GM20431 (cell line): ENCODE data around the gene KLHL4.
"Not testable (repeated sequence)": the region's sequence is repeated elsewhere in the genome, so short reads cannot be mapped to it uniquely, and the experiment has no call there.

Experiments
- in situ Hi-C: fragments of 300-500 bp; cut with MseI, MboI; formaldehyde crosslinking; loops from one replicate; pipeline ENCODE4 v1.15.0; 2020; ENCODE audit warnings: low sequenced_read_pairs; ENCODE audit not compliant: unreplicated experiment

KLHL4 gene

GRCh38 chrX:87517571-87518141, at the start of gene KLHL4:
KLHL4 (plus strand) TSS chrX:87517802; CDS start chrX:87517894, 92 bp downstream.
- in situ Hi-C loops = no loop called here

GRCh38 chrX:87468941-87469340, 48.7 kb upstream of the KLHL4 start:
- in situ Hi-C loops = no loop called here

DNA sequence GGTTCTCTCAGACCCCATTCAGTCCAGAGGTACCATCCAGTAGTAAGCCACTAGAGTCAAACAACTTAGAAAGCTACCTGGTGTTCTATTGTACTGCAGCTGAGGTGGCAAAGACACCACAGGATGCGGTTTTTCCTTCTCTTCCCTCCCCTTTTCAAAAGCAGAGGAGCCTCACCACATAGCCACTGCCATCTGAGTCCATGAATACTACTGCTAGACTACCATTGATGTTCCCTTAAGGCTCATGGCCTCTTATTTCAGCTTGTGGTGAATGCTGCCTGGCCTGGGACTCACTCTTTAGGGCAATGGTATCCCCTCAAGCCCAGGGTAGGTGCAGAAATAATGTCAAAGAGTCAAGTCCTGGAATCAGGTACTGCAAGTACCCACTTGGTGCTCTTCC, 41.8 kb upstream of the KLHL4 start:
- in situ Hi-C loops = no loop called here

DNA sequence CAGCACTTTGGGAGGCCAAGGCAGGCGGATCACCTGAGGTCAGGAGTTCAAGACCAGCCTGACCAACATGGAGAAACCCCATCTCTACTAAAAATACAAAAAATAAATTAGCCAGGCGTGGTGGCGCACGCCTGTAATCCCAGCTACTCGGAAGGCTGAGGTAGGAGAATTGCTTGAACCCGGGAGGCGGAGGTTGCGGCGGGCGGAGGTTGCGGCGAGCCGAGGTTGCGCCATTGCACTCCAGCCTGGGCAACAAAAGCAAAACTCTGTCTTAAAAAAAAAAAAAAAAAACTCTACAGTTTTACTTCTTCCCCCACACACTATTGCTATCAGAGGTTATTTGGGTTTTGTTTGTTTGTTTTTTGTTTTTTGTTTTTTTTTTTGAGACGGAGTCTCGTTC, 38.9 kb upstream of the KLHL4 start:
- in situ Hi-C loops = not testable (repeated sequence)

GRCh38 chrX:87489071-87489470, 28.5 kb upstream of the KLHL4 start:
- in situ Hi-C loops = no loop called here

DNA sequence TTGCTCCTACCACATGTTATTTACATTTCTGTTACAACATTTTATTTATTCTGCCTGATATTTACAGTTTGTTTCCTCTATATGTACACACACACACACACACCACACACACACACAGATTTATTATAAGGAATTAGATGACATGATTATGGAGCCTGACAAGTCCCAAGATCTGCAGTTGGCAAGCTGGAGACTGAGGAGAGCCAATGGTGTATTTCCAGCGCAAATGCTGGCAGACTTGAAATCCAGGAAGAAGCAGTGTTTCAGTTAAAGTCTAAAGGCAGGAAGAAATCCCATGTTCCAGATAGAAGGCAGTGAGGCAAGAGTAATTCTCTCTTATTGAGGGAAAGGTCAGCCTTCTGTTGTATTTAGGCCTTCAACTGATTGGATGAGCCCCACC, 1.8 kb upstream of the KLHL4 start:
- in situ Hi-C loops = no loop called here

- in situ Hi-C loops = no loop called here
Observed at GRCh38 chrX:87516717-87517121, 883 bp upstream of the KLHL4 start.

- in situ Hi-C loops = no loop called here
Observed at GRCh38 chrX:87518504-87518903, 902 bp downstream of the KLHL4 start.

- in situ Hi-C loops = no loop called here
Observed at GRCh38 chrX:87525771-87526229, 8.2 kb downstream of the KLHL4 start.

- in situ Hi-C loops = no loop called here
Observed at GRCh38 chrX:87526281-87526680, 8.7 kb downstream of the KLHL4 start.

- in situ Hi-C loops = no loop called here
Observed at GRCh38 chrX:87528487-87528886, 10.9 kb downstream of the KLHL4 start.

- in situ Hi-C loops = no loop called here
Observed at GRCh38 chrX:87571964-87572363, 54.4 kb downstream of the KLHL4 start.

DNA sequence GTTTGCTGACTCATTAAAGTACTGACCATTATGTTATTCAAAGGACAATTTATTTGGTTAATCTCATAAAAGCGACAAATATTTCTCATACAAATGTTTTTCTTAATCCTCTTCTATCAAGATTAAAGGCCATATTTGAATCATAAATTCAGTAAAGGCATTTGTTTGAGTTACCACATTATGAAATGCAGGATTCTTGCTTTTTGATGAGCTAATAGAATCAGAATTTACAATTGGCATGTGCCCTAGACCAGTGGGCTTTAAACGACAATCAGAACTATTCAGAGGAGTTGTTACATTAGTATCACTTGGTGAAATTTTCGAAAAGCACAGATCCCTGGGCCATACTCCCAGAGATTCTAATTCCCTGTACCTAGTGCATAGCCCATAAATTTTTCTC, 55.3 kb downstream of the KLHL4 start:
- in situ Hi-C loops = no loop called here

GRCh38 chrX:87578978-87579377, 61.4 kb downstream of the KLHL4 start:
- in situ Hi-C loops = no loop called here

- in situ Hi-C loops = no loop called here
Observed at GRCh38 chrX:87580862-87581261, 63.3 kb downstream of the KLHL4 start.

DNA sequence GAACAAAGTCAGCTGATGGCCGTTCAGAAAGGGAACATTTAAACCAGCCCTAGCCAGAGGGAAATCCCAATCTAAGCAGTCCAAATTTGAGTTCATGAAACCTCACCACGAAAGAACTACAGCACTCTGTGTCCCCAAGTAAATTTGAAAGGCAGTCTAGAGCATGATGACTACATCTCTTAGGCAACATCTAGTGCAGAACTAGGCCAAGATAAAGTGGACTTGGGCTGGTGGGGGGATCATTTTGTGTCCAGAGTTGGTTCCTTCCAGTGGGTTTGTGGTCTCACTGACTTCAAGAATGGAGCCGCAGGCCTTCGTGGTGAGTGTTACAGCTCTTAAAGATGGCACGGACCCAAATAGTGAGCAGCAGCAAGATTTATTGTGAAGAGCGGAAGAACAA, 64.9 kb downstream of the KLHL4 start:
- in situ Hi-C loops = no loop called here

GRCh38 chrX:87583679-87584078, 66.1 kb downstream of the KLHL4 start:
- in situ Hi-C loops = no loop called here

DNA sequence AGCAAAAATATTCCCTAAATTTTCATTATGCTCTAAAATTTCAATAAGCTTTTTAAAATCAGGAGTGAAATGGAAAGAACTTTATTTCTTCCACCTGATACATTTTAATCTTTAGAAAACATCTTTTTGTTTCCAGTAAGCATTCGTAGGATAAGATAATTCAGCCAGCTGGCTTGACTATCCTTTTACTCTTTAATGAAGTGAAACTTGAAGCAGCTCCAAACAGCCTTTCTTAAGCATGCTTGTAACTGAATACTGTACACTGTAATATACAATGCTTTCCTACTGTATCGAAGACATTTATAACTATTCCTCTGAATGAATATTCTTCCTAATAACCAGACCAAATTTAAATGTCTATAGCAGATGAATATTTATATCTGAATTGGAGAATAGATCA, 98.8 kb downstream of the KLHL4 start:
- in situ Hi-C loops = no loop called here

DNA sequence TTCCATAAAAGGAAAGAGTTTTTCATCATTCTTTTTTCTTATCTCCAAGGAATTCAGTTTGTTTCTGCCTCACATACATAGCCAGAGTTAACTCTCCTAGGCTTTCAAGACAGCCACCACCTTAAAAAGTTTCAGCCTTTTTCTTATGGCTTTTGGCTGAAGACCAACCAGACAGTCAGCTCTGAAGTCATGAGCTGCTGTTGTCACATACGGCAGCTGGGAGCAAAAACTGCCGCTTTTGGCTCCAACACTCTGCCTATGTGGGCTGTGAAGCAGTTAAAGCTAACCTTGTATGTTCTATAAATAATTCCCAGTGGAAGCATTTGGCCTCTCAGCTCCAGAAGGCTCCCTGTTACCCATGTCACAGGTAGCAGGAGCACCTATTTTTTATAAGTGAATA, 104.1 kb downstream of the KLHL4 start:
- in situ Hi-C loops = no loop called here

GRCh38 chrX:87626996-87627395, 109.4 kb downstream of the KLHL4 start:
- in situ Hi-C loops = no loop called here

- in situ Hi-C loops = no loop called here
Observed at GRCh38 chrX:87634361-87634760, 116.8 kb downstream of the KLHL4 start.

GRCh38 chrX:87636533-87636932, 118.9 kb downstream of the KLHL4 start:
- in situ Hi-C loops = no loop called here

DNA sequence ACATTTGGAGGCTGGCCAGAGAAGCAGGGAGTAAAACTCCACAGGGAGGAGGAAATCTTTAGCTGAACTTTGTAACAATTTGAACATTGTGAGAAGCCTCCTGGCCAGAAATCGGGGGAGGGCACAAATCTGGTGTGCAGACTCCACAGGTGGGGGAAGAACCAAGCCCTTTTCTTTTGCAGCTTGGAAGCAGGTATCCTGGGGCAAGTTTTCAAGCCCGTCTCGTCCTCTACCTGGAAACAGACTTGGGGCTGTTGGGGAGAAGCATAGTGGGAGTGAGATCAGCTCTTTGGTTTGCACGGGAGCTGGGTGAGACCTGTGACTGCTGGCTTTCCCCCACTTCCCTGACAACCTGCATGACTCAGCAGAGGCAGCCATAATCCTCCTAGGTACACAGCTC, 123.8 kb downstream of the KLHL4 start:
- in situ Hi-C loops = not testable (repeated sequence)
